ENCODE data around the gene BRD7.
"Not testable (repeated sequence)": the region's sequence is repeated elsewhere in the genome, so short reads cannot be mapped to it uniquely, and the experiment has no call there.

Gene BRD7

GRCh38 chr16:50359626-50360025 is 9.2 kb downstream of the BRD7 start:
- peaks cover 18% of the 10 kb centered on the region for H3K4me1 Mint-ChIP-seq
- DNase-seq = no peak
- TF ChIP-seq, protein P1, sequence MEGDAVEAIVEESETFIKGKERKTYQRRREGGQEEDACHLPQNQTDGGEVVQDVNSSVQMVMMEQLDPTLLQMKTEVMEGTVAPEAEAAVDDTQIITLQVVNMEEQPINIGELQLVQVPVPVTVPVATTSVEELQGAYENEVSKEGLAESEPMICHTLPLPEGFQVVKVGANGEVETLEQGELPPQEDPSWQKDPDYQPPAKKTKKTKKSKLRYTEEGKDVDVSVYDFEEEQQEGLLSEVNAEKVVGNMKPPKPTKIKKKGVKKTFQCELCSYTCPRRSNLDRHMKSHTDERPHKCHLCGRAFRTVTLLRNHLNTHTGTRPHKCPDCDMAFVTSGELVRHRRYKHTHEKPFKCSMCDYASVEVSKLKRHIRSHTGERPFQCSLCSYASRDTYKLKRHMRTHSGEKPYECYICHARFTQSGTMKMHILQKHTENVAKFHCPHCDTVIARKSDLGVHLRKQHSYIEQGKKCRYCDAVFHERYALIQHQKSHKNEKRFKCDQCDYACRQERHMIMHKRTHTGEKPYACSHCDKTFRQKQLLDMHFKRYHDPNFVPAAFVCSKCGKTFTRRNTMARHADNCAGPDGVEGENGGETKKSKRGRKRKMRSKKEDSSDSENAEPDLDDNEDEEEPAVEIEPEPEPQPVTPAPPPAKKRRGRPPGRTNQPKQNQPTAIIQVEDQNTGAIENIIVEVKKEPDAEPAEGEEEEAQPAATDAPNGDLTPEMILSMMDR (IDR thresholded peaks at IDR 0.05) = no peak
- H3K4me3 Mint-ChIP-seq = no peak overlapping the region
- no peaks in the 10 kb centered on the region for H3K9me3 Mint-ChIP-seq
- no peaks in the 10 kb centered on the region for H3K27me3 Mint-ChIP-seq (ENCODE audit: low read depth, poor library complexity)
- peak overlapping the region; percentile 20 for H3K27ac Mint-ChIP-seq
- H3K36me3 Mint-ChIP-seq (ENCODE audit: low read depth) = peaks cover 73% of the 10 kb centered on the region

DNA sequence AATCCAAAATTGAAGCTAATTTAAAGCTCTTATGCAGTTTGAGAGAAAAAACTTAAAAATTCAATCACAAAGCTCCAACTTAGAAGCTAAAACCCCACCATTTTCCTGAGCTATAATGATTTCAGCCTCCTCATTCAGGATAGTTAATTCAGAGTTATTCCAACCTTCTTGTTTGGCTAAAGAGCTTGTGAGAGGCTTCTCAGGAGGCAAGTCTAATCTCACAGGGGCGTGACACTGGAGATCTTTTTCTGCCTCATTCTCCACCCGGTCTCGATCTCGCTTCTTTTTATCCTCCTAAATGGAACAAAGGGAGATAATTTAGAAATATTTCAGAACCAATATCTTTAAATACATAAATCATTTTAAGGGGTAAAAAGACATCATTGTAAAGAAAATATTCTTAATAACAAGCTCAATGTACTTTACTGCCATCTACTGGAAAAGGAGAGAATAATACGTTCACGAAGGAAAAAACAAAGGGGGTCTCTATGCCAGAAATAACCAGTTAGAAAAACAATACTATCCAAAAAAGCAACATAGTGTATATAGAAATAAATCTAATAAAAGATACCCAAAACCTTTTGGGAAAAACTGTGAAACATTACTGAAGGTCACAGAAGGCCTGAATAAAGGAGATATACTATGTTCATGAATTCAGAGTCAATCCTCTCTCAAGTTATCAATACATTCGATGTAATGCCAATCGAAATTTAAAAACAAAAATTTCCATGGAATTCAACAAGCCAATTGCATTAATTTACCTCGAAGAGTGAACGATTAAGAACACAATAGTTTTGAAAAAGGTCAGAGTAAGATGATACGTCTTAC is 13.9 kb downstream of the BRD7 start:
- no peak overlapping the region for H3K27ac Mint-ChIP-seq
- peaks cover 89% of the 10 kb centered on the region for H3K36me3 Mint-ChIP-seq (ENCODE audit: low read depth)
- H3K9me3 Mint-ChIP-seq = peaks cover 3% of the 10 kb centered on the region
- TF ChIP-seq, protein P1 (IDR thresholded peaks at IDR 0.05) = peak; percentile 64
- H3K4me3 Mint-ChIP-seq = no peak overlapping the region
- H3K4me1 Mint-ChIP-seq = peaks cover 5% of the 10 kb centered on the region
- H3K27me3 Mint-ChIP-seq (ENCODE audit: low read depth, poor library complexity) = no peaks in the 10 kb centered on the region
- DNase-seq = no peak

GRCh38 chr16:50354082-50354481 is 14.7 kb downstream of the BRD7 start:
- H3K4me3 Mint-ChIP-seq = no peak overlapping the region
- H3K27me3 Mint-ChIP-seq (ENCODE audit: low read depth, poor library complexity) = no peaks in the 10 kb centered on the region
- DNase-seq = no peak
- H3K36me3 Mint-ChIP-seq (ENCODE audit: low read depth) = peaks cover 89% of the 10 kb centered on the region
- no peak overlapping the region for H3K27ac Mint-ChIP-seq
- TF ChIP-seq, protein P1 (IDR thresholded peaks at IDR 0.05) = no peak
- H3K4me1 Mint-ChIP-seq = no peaks in the 10 kb centered on the region
- peaks cover 10% of the 10 kb centered on the region for H3K9me3 Mint-ChIP-seq

DNA sequence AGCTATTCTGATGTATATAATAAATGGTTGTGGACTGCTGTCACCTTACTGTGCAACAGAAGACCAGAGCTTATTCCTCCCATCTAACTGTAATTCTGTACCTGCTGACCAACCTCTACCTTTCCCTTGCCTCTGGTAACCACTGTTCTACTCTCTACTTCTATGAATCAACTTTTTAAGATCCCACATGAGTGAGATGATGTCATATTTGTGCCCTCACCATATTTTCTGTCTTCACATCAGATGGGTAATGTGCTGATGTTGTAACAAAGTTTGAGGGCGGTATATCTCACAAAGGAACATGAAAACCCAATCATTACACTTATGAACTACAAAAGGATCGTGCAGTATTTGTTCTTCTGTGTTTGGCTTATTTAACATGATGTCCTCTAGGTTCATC is 16.8 kb downstream of the BRD7 start:
- peaks cover 32% of the 10 kb centered on the region for H3K9me3 Mint-ChIP-seq
- H3K4me1 Mint-ChIP-seq = no peaks in the 10 kb centered on the region
- TF ChIP-seq, protein P1 (IDR thresholded peaks at IDR 0.05) = no peak
- no peak for DNase-seq
- no peak overlapping the region for H3K4me3 Mint-ChIP-seq
- no peak overlapping the region for H3K27ac Mint-ChIP-seq
- H3K36me3 Mint-ChIP-seq (ENCODE audit: low read depth) = peaks cover 89% of the 10 kb centered on the region
- no peaks in the 10 kb centered on the region for H3K27me3 Mint-ChIP-seq (ENCODE audit: low read depth, poor library complexity)

- Mint-ChIP-seq H3K4me1 (no peaks in the 10 kb centered on the region), H3K4me3 (no peak overlapping the region), H3K27ac (no peak overlapping the region), H3K9me3 (peaks cover 38% of the 10 kb centered on the region), H3K27me3 (ENCODE audit: low read depth, poor library complexity) (no peaks in the 10 kb centered on the region), H3K36me3 (ENCODE audit: low read depth) (peaks cover 94% of the 10 kb centered on the region)
- DNase-seq = no peak
- TF ChIP-seq, protein P1 (IDR thresholded peaks at IDR 0.05) = no peak
Observed at GRCh38 chr16:50351116-50351515, 17.7 kb downstream of the BRD7 start.

- H3K27me3 Mint-ChIP-seq (ENCODE audit: low read depth, poor library complexity); DNase-seq; H3K4me3 Mint-ChIP-seq; H3K4me1 Mint-ChIP-seq; H3K27ac Mint-ChIP-seq: not testable (repeated sequence)
- Mint-ChIP-seq H3K36me3 (ENCODE audit: low read depth) (peaks cover 96% of the 10 kb centered on the region), H3K9me3 (peaks cover 62% of the 10 kb centered on the region)
Observed at GRCh38 chr16:50345210-50345609, 23.6 kb downstream of the BRD7 start.

- H3K4me1 Mint-ChIP-seq; H3K27me3 Mint-ChIP-seq (ENCODE audit: low read depth, poor library complexity); DNase-seq; H3K4me3 Mint-ChIP-seq; H3K27ac Mint-ChIP-seq: not testable (repeated sequence)
- Mint-ChIP-seq H3K9me3 (peaks cover 46% of the 10 kb centered on the region), H3K36me3 (ENCODE audit: low read depth) (peaks cover 86% of the 10 kb centered on the region)
Observed at GRCh38 chr16:50343566-50343965, 25.2 kb downstream of the BRD7 start.

Data from nephron progenitor cell (in vitro differentiated cells).